Activated B cell treated with CpG ODN at 0.5 μM for 24 hours (primary cell): ENCODE measurements around the gene FSD1L. TPM values are rescaled to one million over a fixed set of nuclear protein-coding genes. Genes with fewer than 3 reads are reported as not detected.

Experiments used
- ATAC-seq: fragments of 200-7000 bp; cut with Tn5 transposase; one replicate; pipeline ENCODE4 v1.10.0; 2021; ENCODE audit warnings: low read depth, mild to moderate bottlenecking, moderate library complexity
- CTCF ChIA-PET: fragments of 350-600 bp; sonication (Branson Sonifier 250); formaldehyde crosslinking; loops from one replicate; lab custom pipeline; 2021; ENCODE audit warnings: antibody characterized with exemption; lab: Charles Lee
- POLR2A ChIA-PET: fragments of 350-600 bp; sonication (Branson Sonifier 250); formaldehyde crosslinking; loops from one replicate; lab custom pipeline; 2021; ENCODE audit warnings: antibody characterized with exemption; lab: Charles Lee
- DNase-seq: peaks from one replicate; pipeline ENCODE4 v3.0.0; 2022
- H3K27ac Mint-ChIP-seq: one replicate; pipeline ENCODE4 v1.8.0; 2020; ENCODE audit warnings: mixed read lengths
- H3K27me3 Mint-ChIP-seq: one replicate; pipeline ENCODE4 v1.8.0; 2021; ENCODE audit warnings: mixed read lengths
- H3K36me3 Mint-ChIP-seq: one replicate; pipeline ENCODE4 v1.8.0; 2021; ENCODE audit warnings: low read depth, mixed read lengths
- H3K4me1 Mint-ChIP-seq: one replicate; pipeline ENCODE4 v1.8.0; 2021; ENCODE audit warnings: mixed read lengths
- H3K4me3 Mint-ChIP-seq: one replicate; pipeline ENCODE4 v1.8.0; 2020; ENCODE audit warnings: mild to moderate bottlenecking, mixed read lengths
- H3K9me3 Mint-ChIP-seq: one replicate; pipeline ENCODE4 v1.8.0; 2020; ENCODE audit warnings: mixed read lengths
- intact Hi-C: fragments of 100-400 bp; cut with micrococcal nuclease; formaldehyde crosslinking; loops from one replicate; pipeline ENCODE4 v1.15.1; 2024
- total RNA-seq: library from RNA; stranded (reverse); gene quantifications from 2 replicates; pipeline ENCODE4 v1.2.3, GENCODE V29; 2022
- TF ChIP-seq, protein P1 (sequence below): fragments of 200-600 bp; IDR thresholded peaks from one replicate; pipeline ENCODE4 v1.8.0; 2022; ENCODE audit warnings: antibody characterized with exemption, mild to moderate bottlenecking

FSD1L gene
- total RNA-seq, 1 donor from 2014 or later = 12.4 TPM

DNA sequence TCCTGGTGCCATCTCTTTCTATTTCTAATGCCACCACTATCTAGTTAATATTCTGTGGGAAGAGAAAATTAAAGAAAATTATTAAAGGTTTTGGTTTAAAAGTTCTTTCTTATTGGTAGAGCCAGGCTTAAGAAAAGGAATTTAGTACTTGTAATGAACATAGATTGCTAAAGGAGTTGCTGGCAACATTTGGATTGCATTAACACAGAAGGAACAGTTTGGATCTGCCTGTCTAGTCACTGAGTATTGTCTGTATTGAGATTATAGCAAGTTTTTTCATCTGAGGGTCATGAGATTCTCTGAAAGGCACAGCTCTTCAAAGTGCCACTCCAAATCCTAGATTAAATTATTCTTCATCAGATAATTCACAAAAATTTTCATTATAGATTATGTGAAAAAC is 32.0 kb downstream of the FSD1L start:
- ATAC-seq = no peak
- no peak for DNase-seq
- no peak overlapping the region for H3K4me3 Mint-ChIP-seq
- H3K36me3 Mint-ChIP-seq = no peaks in the 10 kb centered on the region
- CTCF ChIA-PET = interaction anchor here (0.6 kb wide), 1 partner anchor 127 kb away, joined by 4 read pairs; no protein-coding TSS in a partner anchor
- peaks cover 5% of the 10 kb centered on the region for H3K4me1 Mint-ChIP-seq
- POLR2A ChIA-PET = no interaction called here
- intact Hi-C loops = no loop called here
- H3K27ac Mint-ChIP-seq = no peak overlapping the region
- no peaks in the 10 kb centered on the region for H3K9me3 Mint-ChIP-seq
- TF ChIP-seq, protein P1, sequence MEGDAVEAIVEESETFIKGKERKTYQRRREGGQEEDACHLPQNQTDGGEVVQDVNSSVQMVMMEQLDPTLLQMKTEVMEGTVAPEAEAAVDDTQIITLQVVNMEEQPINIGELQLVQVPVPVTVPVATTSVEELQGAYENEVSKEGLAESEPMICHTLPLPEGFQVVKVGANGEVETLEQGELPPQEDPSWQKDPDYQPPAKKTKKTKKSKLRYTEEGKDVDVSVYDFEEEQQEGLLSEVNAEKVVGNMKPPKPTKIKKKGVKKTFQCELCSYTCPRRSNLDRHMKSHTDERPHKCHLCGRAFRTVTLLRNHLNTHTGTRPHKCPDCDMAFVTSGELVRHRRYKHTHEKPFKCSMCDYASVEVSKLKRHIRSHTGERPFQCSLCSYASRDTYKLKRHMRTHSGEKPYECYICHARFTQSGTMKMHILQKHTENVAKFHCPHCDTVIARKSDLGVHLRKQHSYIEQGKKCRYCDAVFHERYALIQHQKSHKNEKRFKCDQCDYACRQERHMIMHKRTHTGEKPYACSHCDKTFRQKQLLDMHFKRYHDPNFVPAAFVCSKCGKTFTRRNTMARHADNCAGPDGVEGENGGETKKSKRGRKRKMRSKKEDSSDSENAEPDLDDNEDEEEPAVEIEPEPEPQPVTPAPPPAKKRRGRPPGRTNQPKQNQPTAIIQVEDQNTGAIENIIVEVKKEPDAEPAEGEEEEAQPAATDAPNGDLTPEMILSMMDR = no peak
- H3K27me3 Mint-ChIP-seq = no peaks in the 10 kb centered on the region

DNA sequence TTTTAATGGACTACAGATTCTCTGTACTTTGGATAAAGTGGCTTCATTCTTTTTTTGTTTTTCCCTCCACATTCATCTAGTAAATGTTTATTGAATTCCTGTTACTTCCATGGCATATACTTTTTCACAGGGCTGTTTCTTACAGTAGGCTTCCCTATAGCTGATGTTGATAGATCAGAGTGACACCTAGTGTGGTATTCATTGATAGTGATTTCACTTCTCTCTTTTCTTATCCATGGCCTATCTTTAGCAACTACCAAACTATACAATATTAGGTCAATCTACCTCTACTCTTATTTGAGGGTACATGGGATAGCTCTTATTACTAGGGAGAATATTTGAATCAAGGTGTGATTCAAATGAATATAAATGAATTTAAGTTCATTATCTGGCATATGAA is 35.8 kb downstream of the FSD1L start:
- ATAC-seq (no peak), DNase-seq (no peak)
- Mint-ChIP-seq H3K9me3 (no peaks in the 10 kb centered on the region), H3K36me3 (peaks cover 3% of the 10 kb centered on the region), H3K27ac (no peak overlapping the region), H3K4me1 (peaks cover 5% of the 10 kb centered on the region), H3K27me3 (no peaks in the 10 kb centered on the region), H3K4me3 (no peak overlapping the region)
- intact Hi-C loops = no loop called here
- POLR2A ChIA-PET = no interaction called here
- TF ChIP-seq, protein P1 = no peak
- CTCF ChIA-PET = no interaction called here

DNA sequence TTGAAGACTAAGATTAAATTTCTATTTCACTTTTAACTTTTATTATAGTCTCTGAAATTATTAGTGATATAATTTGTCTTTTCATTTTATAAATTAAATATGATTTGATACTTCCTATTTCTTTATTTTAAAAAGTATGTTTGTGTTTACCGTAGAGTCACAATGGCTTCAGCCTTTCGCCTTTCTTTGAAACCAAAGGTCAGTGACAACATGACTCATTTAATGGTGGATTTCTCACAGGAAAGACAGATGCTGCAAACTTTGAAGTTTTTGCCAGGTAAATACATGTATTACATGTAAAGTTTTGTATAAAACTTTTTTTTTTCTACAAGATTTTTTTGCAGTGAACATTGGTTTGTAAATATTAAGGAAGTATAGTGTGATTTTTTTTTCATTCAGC is 36.4 kb downstream of the FSD1L start:
- Mint-ChIP-seq H3K36me3 (peaks cover 6% of the 10 kb centered on the region), H3K4me3 (no peak overlapping the region), H3K4me1 (peaks cover 5% of the 10 kb centered on the region), H3K9me3 (no peaks in the 10 kb centered on the region), H3K27me3 (no peaks in the 10 kb centered on the region), H3K27ac (no peak overlapping the region)
- CTCF ChIA-PET = no interaction called here
- ATAC-seq = no peak
- no peak for DNase-seq
- intact Hi-C loops = no loop called here
- POLR2A ChIA-PET = no interaction called here
- TF ChIP-seq, protein P1 = no peak

DNA sequence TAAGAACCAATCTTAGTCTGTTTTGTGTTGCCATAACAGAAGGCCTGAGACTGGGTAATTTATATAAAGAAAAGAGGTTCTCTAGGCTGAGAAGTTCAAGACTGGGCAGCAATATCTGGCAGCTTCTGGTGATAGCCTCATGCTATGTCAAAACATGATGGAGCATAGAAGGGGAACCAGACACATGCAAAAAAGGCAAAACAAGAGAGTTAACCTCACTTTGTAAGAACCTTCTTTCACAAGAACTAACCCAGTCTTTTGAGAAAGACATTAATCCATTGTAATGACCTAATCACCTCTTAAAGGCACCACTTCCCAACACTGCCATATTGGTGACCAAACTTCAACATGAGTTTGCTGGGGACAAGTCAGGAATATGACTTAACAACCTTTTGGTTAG is 37.3 kb downstream of the FSD1L start:
- H3K9me3 Mint-ChIP-seq = no peaks in the 10 kb centered on the region
- H3K27me3 Mint-ChIP-seq = no peaks in the 10 kb centered on the region
- no peak for DNase-seq
- CTCF ChIA-PET = no interaction called here
- intact Hi-C loops = no loop called here
- ATAC-seq = no peak
- POLR2A ChIA-PET = no interaction called here
- H3K4me3 Mint-ChIP-seq = no peak overlapping the region
- TF ChIP-seq, protein P1 = no peak
- peaks cover 5% of the 10 kb centered on the region for H3K4me1 Mint-ChIP-seq
- H3K27ac Mint-ChIP-seq = no peak overlapping the region
- H3K36me3 Mint-ChIP-seq = peaks cover 6% of the 10 kb centered on the region

DNA sequence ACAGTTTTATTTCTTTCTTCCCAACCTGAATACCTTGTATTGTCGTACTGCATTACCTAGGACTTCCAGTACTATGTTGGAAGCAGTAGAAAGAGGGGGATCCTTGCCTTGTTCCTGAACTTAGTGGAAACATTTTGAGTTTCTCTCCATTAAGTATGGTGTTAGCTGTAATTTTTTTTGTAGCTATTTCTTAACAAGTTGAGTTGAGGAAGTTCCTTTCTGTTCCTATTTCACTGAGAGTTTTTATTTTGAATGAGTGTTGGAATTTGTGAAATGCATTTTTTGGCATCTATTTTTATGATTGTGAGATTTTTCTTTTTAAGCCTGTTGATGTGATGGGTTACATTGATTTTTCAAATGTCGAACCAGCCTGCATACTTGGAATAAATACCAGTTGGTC is 49.0 kb downstream of the FSD1L start:
- TF ChIP-seq, protein P1 = no peak
- intact Hi-C loops = no loop called here
- Mint-ChIP-seq H3K4me3 (no peak overlapping the region), H3K27me3 (no peaks in the 10 kb centered on the region), H3K9me3 (no peaks in the 10 kb centered on the region), H3K36me3 (peaks cover 2% of the 10 kb centered on the region), H3K4me1 (peaks cover 26% of the 10 kb centered on the region), H3K27ac (no peak overlapping the region)
- POLR2A ChIA-PET = no interaction called here
- CTCF ChIA-PET = no interaction called here
- DNase-seq (no peak), ATAC-seq (no peak)
